ENCODE results near the gene TTL. TPM values are rescaled to one million over a fixed set of nuclear protein-coding genes. Genes with fewer than 3 reads are reported as not detected.
A peak's percentile ranks its signal among the peaks of the same experiment; 100 is the strongest.

Gene TTL
- total and polyA plus RNA-seq, 2 of the 13 experiments (the other 11 are each of a cell fraction or from before 2014, with no cell fraction given), result 19.0 to 59.8 TPM

- no peak for TF ChIP-seq ZNF318 (CRISPR knock-in tag; IDR thresholded peaks at IDR 0.05)
- TF ChIP-seq, protein P1, sequence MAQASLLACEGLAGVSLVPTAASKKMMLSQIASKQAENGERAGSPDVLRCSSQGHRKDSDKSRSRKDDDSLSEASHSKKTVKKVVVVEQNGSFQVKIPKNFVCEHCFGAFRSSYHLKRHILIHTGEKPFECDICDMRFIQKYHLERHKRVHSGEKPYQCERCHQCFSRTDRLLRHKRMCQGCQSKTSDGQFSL (CRISPR knock-in tag; IDR thresholded peaks at IDR 0.05), result no peak
Observed at GRCh38 chr2:112486895-112487294, 4.9 kb downstream of the TTL start (continued).

- H3K4me3 ChIP-seq (replicated peaks in 1 of 3; ENCODE audit: insufficient read depth in 1 of 3, low read depth in 2 of 3, low read length in 3 of 3), result no peak overlapping the region
- intact Hi-C loops (cut with micrococcal nuclease; ENCODE audit: unreplicated experiment), result no loop called here
- H3K79me2 ChIP-seq (ENCODE audit: insufficient read depth, low read length), result peaks cover 27% of the 10 kb centered on the region
- H3K27ac ChIP-seq (ENCODE audit: extremely low read length, insufficient read depth, low read length), result no peak overlapping the region
- H3K36me3 ChIP-seq (replicated peaks in 1 of 2; ENCODE audit: control insufficient read depth in 1 of 2, insufficient read depth in 2 of 2, low read length in 2 of 2), result peaks cover 0 to 23% of the 10 kb centered on the region in 2 experiments; a peak in 2 of 5 replicates
- in situ Hi-C loops (cut with HindIII; ENCODE audit: extremely low pct_ligation_motif_present, low pct_unique_long_range_greater_than_20kb), result no loop called here
- peaks cover 17% of the 10 kb centered on the region for H3K4me1 ChIP-seq (ENCODE audit: insufficient read depth, low read length)
- no peaks in the 10 kb centered on the region for H3K27me3 ChIP-seq (ENCODE audit: control insufficient read depth in 1 of 2, insufficient read depth in 2 of 2, low read length in 2 of 2)
- DNase-seq (ENCODE audit: low spot score) (no peak), ATAC-seq (no peak), FAIRE-seq (no peak)
- H2AFZ ChIP-seq (ENCODE audit: low read length), result no peak overlapping the region
- 90% methylated on average over 4 of the region's 4 CpGs for WGBS (ENCODE audit: low lambda C conversion rate)
- no peak overlapping the region for H3K9ac ChIP-seq (ENCODE audit: insufficient read depth, low read depth, low read length)
- no peaks in the 10 kb centered on the region for H3K9me3 ChIP-seq (ENCODE audit: low read length)
- POLR2A ChIA-PET, result no interaction called here
- H4K20me1 ChIP-seq (ENCODE audit: insufficient read depth, low read length), result no peaks in the 10 kb centered on the region
- CTCF ChIA-PET (ENCODE audit: low intra/inter-chr PET ratio, low total read pairs), result no interaction called here
- no TSS peak for BruUV-seq (replicated peaks)
- no peak overlapping the region for H3K4me2 ChIP-seq (ENCODE audit: low read depth, low read length)
- no peak for TF ChIP-seq NFYC (CRISPR knock-in tag; IDR thresholded peaks at IDR 0.05)
- no peak for TF ChIP-seq HMGA1 (CRISPR knock-in tag; conservative IDR thresholded peaks at IDR 0.05)
- peak; percentile 62 for TF ChIP-seq CEBPG (CRISPR knock-in tag; IDR thresholded peaks at IDR 0.05)
- TF ChIP-seq ATAD3A (CRISPR knock-in tag; IDR thresholded peaks at IDR 0.05), result no peak
- TF ChIP-seq HOXA3 (CRISPR knock-in tag; IDR thresholded peaks at IDR 0.05), result no peak
- TF ChIP-seq ZNF781 (CRISPR knock-in tag; IDR thresholded peaks at IDR 0.05; ENCODE audit: borderline replicate concordance, not compliant biosample characterization), result no peak
- TF ChIP-seq ZNF768 (CRISPR knock-in tag; IDR thresholded peaks at IDR 0.05), result no peak
- TF ChIP-seq CEBPB (IDR thresholded peaks at IDR 0.05; ENCODE audit: borderline replicate concordance, low read depth, low read length), result peak; percentile 52; the same call in 1 of the 2 replicates
- TF ChIP-seq, protein P2, sequence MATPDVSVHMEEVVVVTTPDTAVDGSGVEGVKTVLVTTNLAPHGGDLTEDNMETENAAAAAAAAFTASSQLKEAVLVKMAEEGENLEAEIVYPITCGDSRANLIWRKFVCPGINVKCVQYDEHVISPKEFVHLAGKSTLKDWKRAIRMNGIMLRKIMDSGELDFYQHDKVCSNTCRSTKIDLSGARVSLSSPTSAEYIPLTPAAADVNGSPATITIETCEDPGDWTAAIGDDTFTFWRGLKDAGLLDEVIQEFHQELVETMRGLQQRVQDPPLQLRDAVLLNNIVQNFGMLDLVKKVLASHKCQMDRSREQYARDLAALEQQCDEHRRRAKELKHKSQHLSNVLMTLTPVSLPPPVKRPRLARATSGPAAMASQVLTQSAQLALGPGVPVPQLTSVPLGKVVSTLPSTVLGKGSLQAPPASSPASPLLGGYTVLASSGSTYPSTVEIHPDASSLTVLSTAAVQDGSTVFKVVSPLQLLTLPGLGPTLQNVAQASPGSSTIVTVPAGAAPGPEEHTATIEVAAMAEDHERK (CRISPR knock-in tag; IDR thresholded peaks at IDR 0.05; ENCODE audit: low read depth), result no peak
- TF ChIP-seq, protein P3, sequence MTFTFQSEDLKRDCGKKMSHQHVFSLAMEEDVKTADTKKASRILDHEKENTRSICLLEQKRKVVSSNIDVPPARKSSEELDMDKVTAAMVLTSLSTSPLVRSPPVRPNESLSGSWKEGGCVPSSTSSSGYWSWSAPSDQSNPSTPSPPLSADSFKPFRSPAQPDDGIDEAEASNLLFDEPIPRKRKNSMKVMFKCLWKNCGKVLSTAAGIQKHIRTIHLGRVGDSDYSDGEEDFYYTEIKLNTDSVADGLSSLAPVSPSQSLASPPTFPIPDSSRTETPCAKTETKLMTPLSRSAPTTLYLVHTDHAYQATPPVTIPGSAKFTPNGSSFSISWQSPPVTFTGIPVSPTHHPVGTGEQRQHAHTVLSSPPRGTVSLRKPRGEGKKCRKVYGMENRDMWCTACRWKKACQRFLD (CRISPR knock-in tag; IDR thresholded peaks at IDR 0.05; ENCODE audit: borderline replicate concordance), result no peak
- TF ChIP-seq PHF21A (CRISPR knock-in tag; IDR thresholded peaks at IDR 0.05), result no peak
Observed at GRCh38 chr2:112487444-112487961, 5.5 kb downstream of the TTL start.
